ENCODE measurements around the gene LTC4S. TPM values are rescaled to one million over a fixed set of nuclear protein-coding genes. Genes with fewer than 3 reads are reported as not detected.

LTC4S gene
- total and polyA plus RNA-seq, 2 donors (not counting 3 experiments of a cell fraction or from before 2014, with no cell fraction given) = 0.95 to 6.3 TPM

DNA sequence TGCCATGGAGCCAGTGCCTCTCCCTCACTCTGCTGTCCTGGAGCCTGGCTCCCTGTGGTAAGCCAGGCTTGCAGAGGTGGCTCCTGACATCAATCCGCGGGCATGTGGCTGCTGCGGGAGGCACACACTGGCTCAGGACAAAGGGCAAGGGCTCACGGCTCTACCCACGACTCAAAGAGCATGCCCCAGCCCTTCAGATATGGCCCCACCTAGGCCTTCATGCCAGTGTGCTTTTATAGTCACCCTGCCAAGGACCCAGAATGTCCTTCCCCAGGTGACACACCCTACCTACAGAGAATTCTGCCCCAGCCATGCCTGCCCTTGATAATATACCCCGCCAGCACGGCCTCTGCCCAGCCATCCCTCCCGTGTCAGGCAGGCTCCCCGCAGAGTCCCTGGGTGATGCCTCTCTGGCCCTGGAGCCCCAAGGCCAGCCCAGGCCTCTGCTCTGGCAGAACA lies 11.3 kb downstream of the LTC4S start:
- Histone ChIP-seq H3K9me3 (replicated peaks; ENCODE audit: control insufficient read depth, insufficient read depth, low read length) (no peaks in the 10 kb centered on the region), H3K4me3 (replicated peaks in 1 of 3; ENCODE audit: insufficient read depth in 1 of 3, low read depth in 1 of 3, low read length in 3 of 3) (peak overlapping the region; percentile 55 to 90 (median 82)), H2AFZ (ENCODE audit: low read depth, low read length) (no peak overlapping the region), H4K20me1 (replicated peaks; ENCODE audit: control insufficient read depth, extremely low read depth, insufficient read depth, low read length) (no peaks in the 10 kb centered on the region), H3K4me1 (ENCODE audit: control insufficient read depth, extremely low read depth, insufficient read depth, low read length) (peaks cover 23% of the 10 kb centered on the region), H3K36me3 (ENCODE audit: control insufficient read depth in 2 of 2, extremely low read depth in 1 of 2, insufficient read depth in 2 of 2, low read length in 2 of 2) (peaks cover 0 to 16% of the 10 kb centered on the region in 2 experiments), H3K9me1 (replicated peaks; ENCODE audit: control insufficient read depth, extremely low read depth, insufficient read depth, low read length) (no peaks in the 10 kb centered on the region), H3K27ac (ENCODE audit: insufficient read depth, low read depth, low read length) (peak overlapping the region; percentile 43), H3K27me3 (ENCODE audit: control insufficient read depth in 2 of 2, insufficient read depth in 2 of 2, low read length in 2 of 2) (no peaks in the 10 kb centered on the region), H3K4me2 (ENCODE audit: insufficient read depth, low read length) (peak overlapping the region; percentile 71), H3K9ac (replicated peaks; ENCODE audit: extremely low read depth, insufficient read depth, low read length) (peak overlapping the region; percentile 43), H3K79me2 (ENCODE audit: control insufficient read depth, insufficient read depth, low read length) (peaks cover 33% of the 10 kb centered on the region)
- TSS peak; percentile 15 for BruUV-seq (replicated peaks)
- dilution Hi-C loops (cut with MboI; ENCODE audit: extremely low pct_ligation_motif_present, low sequenced_read_pairs) (no loop called here), intact Hi-C loops (cut with micrococcal nuclease) (loop anchor here (1.0 to 5.0 kb wide), 2 partner anchors 9 to 108 kb away; partner anchors contain the start of gene CANX)
- CTCF ChIA-PET = interaction anchor here (0.6 to 1.7 kb wide), 3 partner anchors 9 to 33 kb away, joined by 3 to 4 read pairs (median 3); partner anchors contain the start of gene LTC4S
- POLR2A ChIA-PET = no interaction called here
- DNase-seq (ENCODE audit: low read depth, low spot score) = no peak
- peak; percentile 4 for FAIRE-seq
- no peak for TF ChIP-seq GATA2 (IDR thresholded peaks at IDR 0.05; ENCODE audit: insufficient read depth, insufficient read length, low read depth, low read length)
- TF ChIP-seq, protein P1, sequence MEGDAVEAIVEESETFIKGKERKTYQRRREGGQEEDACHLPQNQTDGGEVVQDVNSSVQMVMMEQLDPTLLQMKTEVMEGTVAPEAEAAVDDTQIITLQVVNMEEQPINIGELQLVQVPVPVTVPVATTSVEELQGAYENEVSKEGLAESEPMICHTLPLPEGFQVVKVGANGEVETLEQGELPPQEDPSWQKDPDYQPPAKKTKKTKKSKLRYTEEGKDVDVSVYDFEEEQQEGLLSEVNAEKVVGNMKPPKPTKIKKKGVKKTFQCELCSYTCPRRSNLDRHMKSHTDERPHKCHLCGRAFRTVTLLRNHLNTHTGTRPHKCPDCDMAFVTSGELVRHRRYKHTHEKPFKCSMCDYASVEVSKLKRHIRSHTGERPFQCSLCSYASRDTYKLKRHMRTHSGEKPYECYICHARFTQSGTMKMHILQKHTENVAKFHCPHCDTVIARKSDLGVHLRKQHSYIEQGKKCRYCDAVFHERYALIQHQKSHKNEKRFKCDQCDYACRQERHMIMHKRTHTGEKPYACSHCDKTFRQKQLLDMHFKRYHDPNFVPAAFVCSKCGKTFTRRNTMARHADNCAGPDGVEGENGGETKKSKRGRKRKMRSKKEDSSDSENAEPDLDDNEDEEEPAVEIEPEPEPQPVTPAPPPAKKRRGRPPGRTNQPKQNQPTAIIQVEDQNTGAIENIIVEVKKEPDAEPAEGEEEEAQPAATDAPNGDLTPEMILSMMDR (IDR thresholded peaks at IDR 0.05; ENCODE audit: extremely low read depth in 1 of 2, insufficient read depth in 1 of 2, low read depth in 1 of 2, low read length in 2 of 2) = no peak
- no peak for TF ChIP-seq POLR2AphosphoS5 (IDR thresholded peaks at IDR 0.05; ENCODE audit: insufficient read depth, low read depth, low read length)

Data from endothelial cell of umbilical vein (primary cell).